D721Med (cell line): ENCODE results near the gene TTC7B.

Experiments used
- DNase-seq: peaks from one replicate; pipeline ENCODE4 v3.0.0; 2011; ENCODE audit warnings: low spot score; ENCODE audit not compliant: insufficient read length
- FAIRE-seq: peaks from 2 replicates; lab custom pipeline; 2011; peaks lifted over from hg19 to GRCh38; lab: Jason Lieb, UNC
- CTCF ChIP-seq: IDR thresholded peaks from 2 replicates; pipeline ENCODE4 v1.5.1; 2012; ENCODE audit warnings: mild to moderate bottlenecking, control low read depth; ENCODE audit not compliant: insufficient read depth; ENCODE audit errors: missing control alignments

TTC7B gene

GRCh38 chr14:90630171-90630806, 185.9 kb downstream of the TTC7B start:
- no peak for TF ChIP-seq CTCF
- no peak for FAIRE-seq

GRCh38 chr14:90629471-90629870, 186.8 kb downstream of the TTC7B start:
- FAIRE-seq, result no peak
- no peak for TF ChIP-seq CTCF
- no peak for DNase-seq

More at GRCh38 chr14:90630171-90630806, 185.9 kb downstream of the TTC7B start:
- no peak for DNase-seq

GRCh38 chr14:90628825-90629224, 187.4 kb downstream of the TTC7B start:
- no peak for FAIRE-seq
- TF ChIP-seq CTCF, result no peak

GRCh38 chr14:90627478-90627877, 188.8 kb downstream of the TTC7B start:
- DNase-seq, result no peak
- no peak for TF ChIP-seq CTCF
- no peak for FAIRE-seq

More at GRCh38 chr14:90628825-90629224, 187.4 kb downstream of the TTC7B start:
- no peak for DNase-seq

- DNase-seq (no peak), FAIRE-seq (no peak)
- no peak for TF ChIP-seq CTCF
Measured at GRCh38 chr14:90626550-90626949, 189.7 kb downstream of the TTC7B start.

GRCh38 chr14:90625445-90625844, 190.8 kb downstream of the TTC7B start:
- FAIRE-seq, result no peak
- no peak for DNase-seq
- TF ChIP-seq CTCF, result no peak

- DNase-seq (no peak), FAIRE-seq (no peak)
- no peak for TF ChIP-seq CTCF
Measured at GRCh38 chr14:90624732-90625400, 191.4 kb downstream of the TTC7B start.
